ENCODE measurements around the gene HBB.
"Not testable (repeated sequence)": the region's sequence is repeated elsewhere in the genome, so short reads cannot be mapped to it uniquely, and the experiment has no call there.

The HBB gene

GRCh38 chr11:5258543-5259262 lies 31.8 kb upstream of the HBB start:
- Histone ChIP-seq H3K9me3 (ENCODE audit: control insufficient read depth, low read length) (no peaks in the 10 kb centered on the region), H2BK15ac (ENCODE audit: low read depth, poor library complexity, severe bottlenecking) (no peak overlapping the region), H2BK120ac (ENCODE audit: low read depth, low read length) (no peak overlapping the region), H3K36me3 (ENCODE audit: control insufficient read depth in 1 of 2, insufficient read depth in 2 of 2, low read depth in 1 of 2, low read length in 2 of 2) (no peaks in the 10 kb centered on the region), H4K8ac (ENCODE audit: low read length) (no peak overlapping the region), H3K79me1 (replicated peaks; ENCODE audit: low read length, poor library complexity, severe bottlenecking) (no peaks in the 10 kb centered on the region), H3K4me3 (ENCODE audit: insufficient read depth in 1 of 2, low read depth in 1 of 2, low read length in 2 of 2) (no peak overlapping the region), H2BK12ac (ENCODE audit: low read length in 2 of 2) (no peak overlapping the region), H2AFZ (ENCODE audit: low read depth, low read length) (no peak overlapping the region), H2AK5ac (ENCODE audit: low read length, severe bottlenecking) (no peak overlapping the region), H4K91ac (ENCODE audit: low read length) (no peak overlapping the region), H3K27me3 (ENCODE audit: control insufficient read depth in 1 of 2, insufficient read depth in 1 of 2, low read length in 2 of 2) (no peaks in the 10 kb centered on the region), H3K4me1 (ENCODE audit: control insufficient read depth, insufficient read depth, low read depth, low read length) (peaks cover 2% of the 10 kb centered on the region), H3K23ac (ENCODE audit: low read length in 2 of 2) (no peak overlapping the region), H3K14ac (ENCODE audit: low read length in 2 of 2) (no peak overlapping the region), H2BK5ac (ENCODE audit: low read depth, low read length, poor library complexity, severe bottlenecking) (no peak overlapping the region), H3K4me2 (ENCODE audit: low read length, poor library complexity, severe bottlenecking) (no peak overlapping the region), H3K27ac (ENCODE audit: low read length, poor library complexity, severe bottlenecking) (no peak overlapping the region), H3K18ac (ENCODE audit: low read depth in 1 of 2, low read length in 2 of 2) (no peak overlapping the region), H3K4ac (ENCODE audit: low read depth in 1 of 2, low read length in 2 of 2) (no peak overlapping the region), H3K9ac (ENCODE audit: low read length) (no peak overlapping the region)
- 82% methylated on average over 7 of the region's 7 CpGs for WGBS
- DNase-seq, result no peak

- 41% methylated on average over 2 of the region's 2 CpGs for WGBS
These were observed 30.4 kb upstream of the HBB start for GRCh38 chr11:5257296-5257695.

GRCh38 chr11:5254646-5255413 lies 28.0 kb upstream of the HBB start, which contains the start of gene HBG2:
HBG2 (minus strand) TSS chr11:5254781; CDS start chr11:5254728, 53 bp downstream.
- not testable (repeated sequence) for H3K4me2 ChIP-seq (ENCODE audit: low read length, poor library complexity, severe bottlenecking); DNase-seq
- WGBS, result 75% methylated on average over 2 of the region's 9 CpGs

More at GRCh38 chr11:5257296-5257695, 30.4 kb upstream of the HBB start:
- H3K9ac ChIP-seq (ENCODE audit: low read length), result no peak overlapping the region
- peaks cover 2% of the 10 kb centered on the region for H3K4me1 ChIP-seq (ENCODE audit: control insufficient read depth, insufficient read depth, low read depth, low read length)
- H3K27me3 ChIP-seq (ENCODE audit: control insufficient read depth in 1 of 2, insufficient read depth in 1 of 2, low read length in 2 of 2), result peaks cover 0 to 2% of the 10 kb centered on the region in 2 experiments
- no peak overlapping the region for H2BK12ac ChIP-seq (ENCODE audit: low read length in 2 of 2)
- H2AK5ac ChIP-seq (ENCODE audit: low read length, severe bottlenecking), result no peak overlapping the region
- H3K27ac ChIP-seq (ENCODE audit: low read length, poor library complexity, severe bottlenecking), result no peak overlapping the region
- H3K36me3 ChIP-seq (ENCODE audit: control insufficient read depth in 1 of 2, insufficient read depth in 2 of 2, low read depth in 1 of 2, low read length in 2 of 2), result no peaks in the 10 kb centered on the region
- no peak overlapping the region for H2BK15ac ChIP-seq (ENCODE audit: low read depth, poor library complexity, severe bottlenecking)
- no peak for DNase-seq
- no peak overlapping the region for H3K18ac ChIP-seq (ENCODE audit: low read depth in 1 of 2, low read length in 2 of 2)
- no peak overlapping the region for H2BK120ac ChIP-seq (ENCODE audit: low read depth, low read length)
- no peaks in the 10 kb centered on the region for H3K79me1 ChIP-seq (replicated peaks; ENCODE audit: low read length, poor library complexity, severe bottlenecking)
- no peak overlapping the region for H2BK5ac ChIP-seq (ENCODE audit: low read depth, low read length, poor library complexity, severe bottlenecking)
- H3K4me3 ChIP-seq (ENCODE audit: insufficient read depth in 1 of 2, low read depth in 1 of 2, low read length in 2 of 2), result no peak overlapping the region
- no peak overlapping the region for H2AFZ ChIP-seq (ENCODE audit: low read depth, low read length)
- no peak overlapping the region for H3K4me2 ChIP-seq (ENCODE audit: low read length, poor library complexity, severe bottlenecking)
- H3K9me3 ChIP-seq (ENCODE audit: control insufficient read depth, low read length), result no peaks in the 10 kb centered on the region
- H3K14ac ChIP-seq (ENCODE audit: low read length in 2 of 2), result no peak overlapping the region
- no peak overlapping the region for H4K91ac ChIP-seq (ENCODE audit: low read length)
- no peak overlapping the region for H3K23ac ChIP-seq (ENCODE audit: low read length in 2 of 2)
- no peak overlapping the region for H4K8ac ChIP-seq (ENCODE audit: low read length)
- H3K4ac ChIP-seq (ENCODE audit: low read depth in 1 of 2, low read length in 2 of 2), result no peak overlapping the region

GRCh38 chr11:5254023-5254422 lies 27.2 kb upstream of the HBB start:
- not testable (repeated sequence) for H2BK120ac ChIP-seq (ENCODE audit: low read depth, low read length); H3K27me3 ChIP-seq (ENCODE audit: control insufficient read depth in 1 of 2, insufficient read depth in 1 of 2, low read length in 2 of 2); H3K9ac ChIP-seq (ENCODE audit: low read length); H2BK12ac ChIP-seq (ENCODE audit: low read length in 2 of 2); H4K91ac ChIP-seq (ENCODE audit: low read length); H3K23ac ChIP-seq (ENCODE audit: low read length in 2 of 2); H3K4me2 ChIP-seq (ENCODE audit: low read length, poor library complexity, severe bottlenecking); H3K4me1 ChIP-seq (ENCODE audit: control insufficient read depth, insufficient read depth, low read depth, low read length); H3K9me3 ChIP-seq (ENCODE audit: control insufficient read depth, low read length); H3K18ac ChIP-seq (ENCODE audit: low read depth in 1 of 2, low read length in 2 of 2); H2AK5ac ChIP-seq (ENCODE audit: low read length, severe bottlenecking); H4K8ac ChIP-seq (ENCODE audit: low read length); H3K4ac ChIP-seq (ENCODE audit: low read depth in 1 of 2, low read length in 2 of 2); H3K79me1 ChIP-seq (replicated peaks; ENCODE audit: low read length, poor library complexity, severe bottlenecking); H3K36me3 ChIP-seq (ENCODE audit: control insufficient read depth in 1 of 2, insufficient read depth in 2 of 2, low read depth in 1 of 2, low read length in 2 of 2); H3K27ac ChIP-seq (ENCODE audit: low read length, poor library complexity, severe bottlenecking); H3K4me3 ChIP-seq (ENCODE audit: insufficient read depth in 1 of 2, low read depth in 1 of 2, low read length in 2 of 2); H3K14ac ChIP-seq (ENCODE audit: low read length in 2 of 2); H2AFZ ChIP-seq (ENCODE audit: low read depth, low read length); H2BK15ac ChIP-seq (ENCODE audit: low read depth, poor library complexity, severe bottlenecking); DNase-seq; H2BK5ac ChIP-seq (ENCODE audit: low read depth, low read length, poor library complexity, severe bottlenecking)
- 94% methylated on average over 2 of the region's 2 CpGs for WGBS

More at GRCh38 chr11:5254646-5255413, 28.0 kb upstream of the HBB start, which contains the start of gene HBG2:
- not testable (repeated sequence) for H3K9me3 ChIP-seq (ENCODE audit: control insufficient read depth, low read length); H4K91ac ChIP-seq (ENCODE audit: low read length); H3K36me3 ChIP-seq (ENCODE audit: control insufficient read depth in 1 of 2, insufficient read depth in 2 of 2, low read depth in 1 of 2, low read length in 2 of 2); H2BK12ac ChIP-seq (ENCODE audit: low read length in 2 of 2); H2BK120ac ChIP-seq (ENCODE audit: low read depth, low read length); H3K9ac ChIP-seq (ENCODE audit: low read length); H3K27me3 ChIP-seq (ENCODE audit: control insufficient read depth in 1 of 2, insufficient read depth in 1 of 2, low read length in 2 of 2); H3K18ac ChIP-seq (ENCODE audit: low read depth in 1 of 2, low read length in 2 of 2); H3K4me1 ChIP-seq (ENCODE audit: control insufficient read depth, insufficient read depth, low read depth, low read length); H3K14ac ChIP-seq (ENCODE audit: low read length in 2 of 2); H2BK15ac ChIP-seq (ENCODE audit: low read depth, poor library complexity, severe bottlenecking); H3K27ac ChIP-seq (ENCODE audit: low read length, poor library complexity, severe bottlenecking); H2AK5ac ChIP-seq (ENCODE audit: low read length, severe bottlenecking); H4K8ac ChIP-seq (ENCODE audit: low read length); H2BK5ac ChIP-seq (ENCODE audit: low read depth, low read length, poor library complexity, severe bottlenecking); H3K79me1 ChIP-seq (replicated peaks; ENCODE audit: low read length, poor library complexity, severe bottlenecking); H3K23ac ChIP-seq (ENCODE audit: low read length in 2 of 2); H2AFZ ChIP-seq (ENCODE audit: low read depth, low read length); H3K4me3 ChIP-seq (ENCODE audit: insufficient read depth in 1 of 2, low read depth in 1 of 2, low read length in 2 of 2); H3K4ac ChIP-seq (ENCODE audit: low read depth in 1 of 2, low read length in 2 of 2)

Data from mesenchymal stem cell (in vitro differentiated cells and primary cell).